ENCODE results near the gene DIAPH2. TPM values are rescaled to one million over a fixed set of nuclear protein-coding genes. Genes with fewer than 3 reads are reported as not detected.

DIAPH2 gene
- total and polyA plus RNA-seq, 4 donors, result 7.2 to 57.6 (median 15.5) TPM

DNA sequence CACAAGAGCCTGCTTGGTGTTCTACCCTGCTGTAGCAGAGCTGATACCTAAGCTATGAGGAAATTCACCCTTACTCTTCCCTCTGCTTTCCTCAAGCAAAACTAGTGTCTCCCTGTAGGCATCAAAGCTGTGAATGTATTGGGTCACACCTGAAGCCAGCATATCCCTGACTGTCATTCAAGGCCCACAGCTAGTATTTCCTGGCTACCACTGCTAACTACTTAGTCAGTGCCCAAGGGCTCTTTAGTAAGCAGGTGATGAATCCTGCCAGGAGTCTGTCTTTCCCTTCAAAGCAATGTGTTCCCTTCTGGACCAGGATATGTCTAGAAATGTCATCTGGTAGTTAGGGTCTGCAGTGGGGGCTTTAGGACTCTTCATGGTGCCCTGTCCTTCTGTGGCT, 324.7 kb downstream of the DIAPH2 start:
- no peak for TF ChIP-seq CTCF (IDR thresholded peaks at IDR 0.05; ENCODE audit: control extremely low read depth, extremely low read depth)
- Histone ChIP-seq H3K27me3 (ENCODE audit: control insufficient read depth in 3 of 3, insufficient read depth in 3 of 3, low read length in 2 of 3) (peaks cover 0 to 9% (median 2%) of the 10 kb centered on the region in 3 donors), H3K4me1 (ENCODE audit: control insufficient read depth in 5 of 5, insufficient read depth in 5 of 5, low read length in 5 of 5) (peaks cover 0 to 2% (median 0%) of the 10 kb centered on the region in 5 donors), H3K27ac (ENCODE audit: low read depth in 1 of 2, low read length in 1 of 2) (no peak overlapping the region), H3K9ac (ENCODE audit: insufficient read depth in 1 of 2, low read length in 2 of 2) (no peak overlapping the region), H3K36me3 (ENCODE audit: control insufficient read depth in 4 of 4, insufficient read depth in 4 of 4, low read length in 4 of 4) (no peaks in the 10 kb centered on the region), H3K9me3 (ENCODE audit: control insufficient read depth in 4 of 4, insufficient read depth in 3 of 4, low read length in 3 of 4) (no peaks in the 10 kb centered on the region), H3K4me3 (no peak overlapping the region)
- ATAC-seq (ENCODE audit: insufficient read depth, low FRiP score) (no peak), DNase-seq (no peak)

- DNase-seq, result no peak
- 94 to 100% methylated on average over 6 of the region's 6 CpGs for WGBS, 2 donors
These were observed 326.9 kb downstream of the DIAPH2 start for GRCh38 chrX:97011540-97011939.

DNA sequence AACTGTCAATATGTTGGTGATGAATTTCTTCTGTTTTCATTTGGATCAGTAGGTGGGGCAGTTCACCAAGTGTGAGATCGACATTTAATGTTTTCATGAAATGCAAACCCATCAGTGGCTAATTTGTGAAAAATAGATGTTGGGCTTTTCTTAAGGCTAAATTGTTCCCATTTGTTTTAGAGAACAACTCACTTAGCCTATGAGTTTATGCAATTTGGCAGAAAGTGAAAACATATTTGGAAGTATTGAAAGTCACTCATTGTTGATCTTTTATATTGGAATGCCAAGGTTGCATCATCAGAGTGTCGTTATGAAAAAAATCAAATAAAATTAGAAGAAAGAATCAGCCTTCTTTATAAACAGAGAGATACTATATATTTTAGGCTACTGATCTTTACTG, 331.5 kb downstream of the DIAPH2 start:
- H3K27me3 ChIP-seq (ENCODE audit: control insufficient read depth in 3 of 3, insufficient read depth in 3 of 3, low read length in 2 of 3), result peaks cover 0 to 20% (median 2%) of the 10 kb centered on the region in 3 donors
- 66 to 81% methylated on average over 2 of the region's 2 CpGs for WGBS, 2 donors
- DNase-seq, result no peak
- H3K9me3 ChIP-seq (ENCODE audit: control insufficient read depth in 4 of 4, insufficient read depth in 3 of 4, low read length in 3 of 4), result no peaks in the 10 kb centered on the region
- no peak overlapping the region for H3K4me3 ChIP-seq
- TF ChIP-seq CTCF (IDR thresholded peaks at IDR 0.05; ENCODE audit: control extremely low read depth, extremely low read depth), result no peak
- no peaks in the 10 kb centered on the region for H3K36me3 ChIP-seq (ENCODE audit: control insufficient read depth in 4 of 4, insufficient read depth in 4 of 4, low read length in 4 of 4)
- H3K27ac ChIP-seq (ENCODE audit: low read depth in 1 of 2, low read length in 1 of 2), result no peak overlapping the region
- no peaks in the 10 kb centered on the region for H3K4me1 ChIP-seq (ENCODE audit: control insufficient read depth in 5 of 5, insufficient read depth in 5 of 5, low read length in 5 of 5)
- H3K9ac ChIP-seq (ENCODE audit: insufficient read depth in 1 of 2, low read length in 2 of 2), result no peak overlapping the region
- no peak for ATAC-seq (ENCODE audit: insufficient read depth, low FRiP score)

More at GRCh38 chrX:97011540-97011939, 326.9 kb downstream of the DIAPH2 start:
- Histone ChIP-seq H3K4me3 (no peak overlapping the region), H3K27ac (ENCODE audit: low read depth in 1 of 2, low read length in 1 of 2) (no peak overlapping the region), H3K4me1 (ENCODE audit: control insufficient read depth in 5 of 5, insufficient read depth in 5 of 5, low read length in 5 of 5) (peaks cover 0 to 2% (median 0%) of the 10 kb centered on the region in 5 donors), H3K27me3 (ENCODE audit: control insufficient read depth in 3 of 3, insufficient read depth in 3 of 3, low read length in 2 of 3) (peaks cover 0 to 9% (median 2%) of the 10 kb centered on the region in 3 donors), H3K36me3 (ENCODE audit: control insufficient read depth in 4 of 4, insufficient read depth in 4 of 4, low read length in 4 of 4) (no peaks in the 10 kb centered on the region), H3K9ac (ENCODE audit: insufficient read depth in 1 of 2, low read length in 2 of 2) (no peak overlapping the region), H3K9me3 (ENCODE audit: control insufficient read depth in 4 of 4, insufficient read depth in 3 of 4, low read length in 3 of 4) (no peaks in the 10 kb centered on the region)
- no peak for TF ChIP-seq CTCF (IDR thresholded peaks at IDR 0.05; ENCODE audit: control extremely low read depth, extremely low read depth)
- ATAC-seq (ENCODE audit: insufficient read depth, low FRiP score), result no peak

DNA sequence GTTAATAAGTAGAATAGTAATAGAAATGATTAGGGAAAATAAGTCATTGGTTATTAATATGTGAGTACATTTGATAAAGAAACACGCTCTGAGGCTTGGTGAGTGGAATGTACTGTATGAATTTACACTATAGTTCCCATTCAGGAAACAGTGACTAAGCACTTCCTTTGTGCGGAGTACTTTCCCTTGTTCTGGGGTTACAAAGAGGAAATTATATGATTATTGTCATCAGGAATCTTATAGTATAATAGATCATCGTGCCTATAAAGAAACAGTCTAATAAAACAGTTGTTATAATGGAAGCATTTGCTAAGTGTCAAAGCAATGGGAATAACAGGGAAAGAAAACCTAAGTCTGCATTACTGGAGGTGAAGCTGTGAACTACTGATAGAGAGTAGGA, 337.0 kb downstream of the DIAPH2 start:
- no peaks in the 10 kb centered on the region for H3K9me3 ChIP-seq (ENCODE audit: control insufficient read depth in 4 of 4, insufficient read depth in 3 of 4, low read length in 3 of 4)
- no peak for DNase-seq
- H3K27ac ChIP-seq (ENCODE audit: low read depth in 1 of 2, low read length in 1 of 2), result no peak overlapping the region
- no peak overlapping the region for H3K9ac ChIP-seq (ENCODE audit: insufficient read depth in 1 of 2, low read length in 2 of 2)
- H3K36me3 ChIP-seq (ENCODE audit: control insufficient read depth in 4 of 4, insufficient read depth in 4 of 4, low read length in 4 of 4), result no peaks in the 10 kb centered on the region
- no peak for TF ChIP-seq CTCF (IDR thresholded peaks at IDR 0.05; ENCODE audit: control extremely low read depth, extremely low read depth)
- no peak overlapping the region for H3K4me3 ChIP-seq
- ATAC-seq (ENCODE audit: insufficient read depth, low FRiP score), result no peak
- WGBS, 2 donors, result 24 to 53% methylated on average over 3 of the region's 3 CpGs
- peaks cover 0 to 15% (median 0%) of the 10 kb centered on the region in 3 donors for H3K27me3 ChIP-seq (ENCODE audit: control insufficient read depth in 3 of 3, insufficient read depth in 3 of 3, low read length in 2 of 3)
- no peaks in the 10 kb centered on the region for H3K4me1 ChIP-seq (ENCODE audit: control insufficient read depth in 5 of 5, insufficient read depth in 5 of 5, low read length in 5 of 5)
